KMS-11 (cell line): ENCODE data around the gene HOXD1.

Source experiments
- H2AFZ ChIP-seq: fragments of 200-600 bp; sonication (generic); 2 replicates; pipeline ENCODE4 v1.6.1; 2016; ENCODE audit warnings: antibody characterized with exemption, mixed run types, low read depth
- H3K27ac ChIP-seq: fragments of 200-600 bp; sonication (generic); 2 replicates; pipeline ENCODE4 v1.6.1; 2016; ENCODE audit warnings: mild to moderate bottlenecking, mixed run types
- H3K27me3 ChIP-seq: fragments of 200-600 bp; sonication (generic); 2 replicates; pipeline ENCODE4 v1.6.1; 2017; ENCODE audit warnings: mild to moderate bottlenecking, low read depth, mixed run types, moderate library complexity; ENCODE audit not compliant: insufficient read depth
- H3K36me3 ChIP-seq: fragments of 200-600 bp; sonication (generic); 2 replicates; pipeline ENCODE4 v1.6.1; 2017; ENCODE audit warnings: mild to moderate bottlenecking, mixed run types; ENCODE audit not compliant: insufficient read depth
- H3K4me1 ChIP-seq: fragments of 200-600 bp; sonication (generic); 2 replicates; pipeline ENCODE4 v1.6.1; 2016; ENCODE audit warnings: mild to moderate bottlenecking, low read depth, mixed run types; ENCODE audit not compliant: poor library complexity, severe bottlenecking
- H3K4me2 ChIP-seq: fragments of 200-600 bp; sonication (generic); 2 replicates; pipeline ENCODE4 v1.7.0; 2016; ENCODE audit warnings: mild to moderate bottlenecking, mixed run types
- H3K4me3 ChIP-seq: fragments of 200-600 bp; sonication (generic); IDR thresholded peaks from 2 replicates; pipeline ENCODE4 v1.6.1; 2017; ENCODE audit warnings: low read depth, low read length, mixed read lengths; ENCODE audit not compliant: insufficient read depth
- H3K79me2 ChIP-seq: fragments of 200-600 bp; sonication (generic); 2 replicates; pipeline ENCODE4 v1.6.1; 2016; ENCODE audit warnings: low read depth, mixed run types; ENCODE audit not compliant: insufficient read depth
- H3K9ac ChIP-seq: fragments of 200-600 bp; sonication (generic); 2 replicates; pipeline ENCODE4 v1.6.1; 2016; ENCODE audit warnings: mild to moderate bottlenecking, mixed run types
- H4K20me1 ChIP-seq: fragments of 200-600 bp; sonication (generic); 2 replicates; pipeline ENCODE4 v1.6.1; 2016; ENCODE audit warnings: mild to moderate bottlenecking, mixed run types; ENCODE audit not compliant: insufficient read depth
- TF ChIP-seq, protein P1 (sequence below): fragments of 200-600 bp; sonication (generic); conservative IDR thresholded peaks from 2 replicates; pipeline ENCODE4 v1.6.1; 2017; ENCODE audit warnings: low read depth, mild to moderate bottlenecking, antibody characterized with exemption, low read length, moderate library complexity, mixed read lengths

HOXD1 gene

DNA sequence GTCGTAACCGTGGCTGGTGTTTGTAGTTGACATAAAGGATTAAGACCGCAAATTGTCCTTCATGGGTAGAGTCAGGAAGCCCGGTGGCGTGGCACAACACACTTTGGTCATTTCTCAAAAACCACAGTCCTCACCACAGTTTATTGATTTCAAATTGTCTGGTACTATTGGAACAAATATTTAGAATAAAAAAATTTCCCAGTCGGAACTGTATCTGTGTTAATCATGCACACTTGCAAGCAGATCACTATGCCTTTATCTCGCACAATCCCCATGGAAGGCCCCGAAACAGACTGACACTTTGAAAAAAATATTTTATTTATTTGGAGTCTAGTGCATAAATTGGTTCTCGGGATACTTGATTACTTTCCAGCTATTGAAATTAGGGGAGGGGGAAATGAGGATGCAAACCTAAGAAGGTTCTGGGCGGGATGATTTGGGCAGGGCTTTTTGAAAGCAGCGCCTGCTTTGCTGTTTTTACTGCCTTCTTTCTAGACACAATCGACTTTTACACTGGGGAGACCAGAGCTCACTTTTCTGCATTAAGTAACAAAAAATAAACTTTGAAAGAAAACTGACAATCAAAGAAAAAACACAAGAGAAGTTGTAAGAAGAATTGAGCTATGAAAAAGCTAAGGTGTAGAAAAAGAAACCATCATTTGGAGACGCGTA is 15.4 kb upstream of the HOXD1 start:
- Histone ChIP-seq H3K27me3 (no peaks in the 10 kb centered on the region), H3K4me3 (no peak overlapping the region), H3K4me2 (no peak overlapping the region), H4K20me1 (no peaks in the 10 kb centered on the region), H3K4me1 (no peaks in the 10 kb centered on the region), H3K9ac (no peak overlapping the region), H3K79me2 (no peaks in the 10 kb centered on the region), H2AFZ (no peak overlapping the region), H3K36me3 (no peaks in the 10 kb centered on the region), H3K27ac (no peak overlapping the region)
- TF ChIP-seq, protein P1, sequence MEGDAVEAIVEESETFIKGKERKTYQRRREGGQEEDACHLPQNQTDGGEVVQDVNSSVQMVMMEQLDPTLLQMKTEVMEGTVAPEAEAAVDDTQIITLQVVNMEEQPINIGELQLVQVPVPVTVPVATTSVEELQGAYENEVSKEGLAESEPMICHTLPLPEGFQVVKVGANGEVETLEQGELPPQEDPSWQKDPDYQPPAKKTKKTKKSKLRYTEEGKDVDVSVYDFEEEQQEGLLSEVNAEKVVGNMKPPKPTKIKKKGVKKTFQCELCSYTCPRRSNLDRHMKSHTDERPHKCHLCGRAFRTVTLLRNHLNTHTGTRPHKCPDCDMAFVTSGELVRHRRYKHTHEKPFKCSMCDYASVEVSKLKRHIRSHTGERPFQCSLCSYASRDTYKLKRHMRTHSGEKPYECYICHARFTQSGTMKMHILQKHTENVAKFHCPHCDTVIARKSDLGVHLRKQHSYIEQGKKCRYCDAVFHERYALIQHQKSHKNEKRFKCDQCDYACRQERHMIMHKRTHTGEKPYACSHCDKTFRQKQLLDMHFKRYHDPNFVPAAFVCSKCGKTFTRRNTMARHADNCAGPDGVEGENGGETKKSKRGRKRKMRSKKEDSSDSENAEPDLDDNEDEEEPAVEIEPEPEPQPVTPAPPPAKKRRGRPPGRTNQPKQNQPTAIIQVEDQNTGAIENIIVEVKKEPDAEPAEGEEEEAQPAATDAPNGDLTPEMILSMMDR = no peak

DNA sequence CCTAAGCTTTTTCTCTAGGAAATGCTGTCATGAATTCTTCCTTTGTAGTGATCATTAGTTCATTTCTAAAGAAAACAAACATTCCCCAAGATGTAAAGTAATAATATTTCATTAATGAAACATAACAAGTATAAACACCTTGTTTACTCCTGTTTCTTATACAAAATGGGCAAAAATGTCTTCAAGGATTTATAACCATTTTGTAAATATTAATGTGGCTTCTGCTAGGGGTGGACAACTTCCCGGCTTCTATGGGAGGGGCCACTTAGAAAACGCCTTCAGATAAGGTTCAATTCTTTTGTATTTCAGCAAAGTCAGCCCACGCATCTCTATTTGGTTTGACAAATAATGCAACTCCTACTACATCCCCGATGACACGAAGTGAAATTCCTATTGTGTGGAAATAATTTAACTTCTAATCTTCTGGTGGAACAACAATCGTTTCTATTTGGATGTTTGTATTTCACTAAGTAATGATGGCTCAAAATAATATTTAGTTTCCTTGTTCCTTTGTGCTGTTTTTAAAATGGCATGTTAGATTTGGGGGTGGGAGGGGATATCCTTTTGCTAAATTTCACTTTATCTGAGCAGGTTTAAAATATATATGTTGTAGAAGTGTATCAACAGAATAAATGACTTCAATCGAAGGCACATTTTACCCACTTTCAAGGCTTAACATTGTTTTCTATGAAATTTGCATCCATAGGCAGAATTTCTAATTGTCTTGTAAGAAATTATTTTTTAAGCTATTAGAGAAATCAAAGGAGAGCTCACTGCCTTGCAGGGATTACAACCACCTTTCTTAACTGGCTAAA is 14.7 kb upstream of the HOXD1 start:
- no peaks in the 10 kb centered on the region for H3K27me3 ChIP-seq
- no peak overlapping the region for H3K27ac ChIP-seq
- no peaks in the 10 kb centered on the region for H3K36me3 ChIP-seq
- no peak overlapping the region for H3K4me2 ChIP-seq
- no peak overlapping the region for H3K4me3 ChIP-seq
- no peaks in the 10 kb centered on the region for H3K4me1 ChIP-seq
- H3K9ac ChIP-seq = no peak overlapping the region
- H3K79me2 ChIP-seq = no peaks in the 10 kb centered on the region
- H4K20me1 ChIP-seq = no peaks in the 10 kb centered on the region
- no peak overlapping the region for H2AFZ ChIP-seq
- TF ChIP-seq, protein P1 = no peak

DNA sequence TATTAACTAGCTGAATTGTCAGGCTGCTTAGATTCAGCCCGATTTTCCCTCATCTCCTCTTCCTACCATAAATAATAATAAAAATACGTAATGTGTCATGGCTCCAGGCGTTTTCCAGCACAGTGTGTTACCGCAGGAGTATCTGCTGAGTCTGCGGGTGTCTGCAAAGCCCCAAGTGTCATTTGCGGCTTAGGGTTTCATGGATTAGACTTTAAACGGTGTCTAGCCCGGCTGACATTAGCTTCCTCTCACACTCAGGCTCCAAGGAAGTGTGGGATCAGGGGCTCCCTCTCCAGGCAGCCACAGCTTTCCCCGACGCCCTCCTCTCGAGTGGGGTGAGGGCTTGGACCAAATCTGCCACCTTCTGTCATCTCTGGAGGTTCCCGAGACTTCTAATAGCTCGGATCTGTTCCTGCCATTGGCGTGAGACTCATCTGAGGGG is 14.1 kb upstream of the HOXD1 start:
- no peaks in the 10 kb centered on the region for H3K4me1 ChIP-seq
- H3K27ac ChIP-seq = no peak overlapping the region
- H3K79me2 ChIP-seq = no peaks in the 10 kb centered on the region
- H3K4me3 ChIP-seq = no peak overlapping the region
- H2AFZ ChIP-seq = no peak overlapping the region
- H3K9ac ChIP-seq = no peak overlapping the region
- H4K20me1 ChIP-seq = no peaks in the 10 kb centered on the region
- no peak overlapping the region for H3K4me2 ChIP-seq
- H3K27me3 ChIP-seq = no peaks in the 10 kb centered on the region
- H3K36me3 ChIP-seq = no peaks in the 10 kb centered on the region
- TF ChIP-seq, protein P1 = no peak

DNA sequence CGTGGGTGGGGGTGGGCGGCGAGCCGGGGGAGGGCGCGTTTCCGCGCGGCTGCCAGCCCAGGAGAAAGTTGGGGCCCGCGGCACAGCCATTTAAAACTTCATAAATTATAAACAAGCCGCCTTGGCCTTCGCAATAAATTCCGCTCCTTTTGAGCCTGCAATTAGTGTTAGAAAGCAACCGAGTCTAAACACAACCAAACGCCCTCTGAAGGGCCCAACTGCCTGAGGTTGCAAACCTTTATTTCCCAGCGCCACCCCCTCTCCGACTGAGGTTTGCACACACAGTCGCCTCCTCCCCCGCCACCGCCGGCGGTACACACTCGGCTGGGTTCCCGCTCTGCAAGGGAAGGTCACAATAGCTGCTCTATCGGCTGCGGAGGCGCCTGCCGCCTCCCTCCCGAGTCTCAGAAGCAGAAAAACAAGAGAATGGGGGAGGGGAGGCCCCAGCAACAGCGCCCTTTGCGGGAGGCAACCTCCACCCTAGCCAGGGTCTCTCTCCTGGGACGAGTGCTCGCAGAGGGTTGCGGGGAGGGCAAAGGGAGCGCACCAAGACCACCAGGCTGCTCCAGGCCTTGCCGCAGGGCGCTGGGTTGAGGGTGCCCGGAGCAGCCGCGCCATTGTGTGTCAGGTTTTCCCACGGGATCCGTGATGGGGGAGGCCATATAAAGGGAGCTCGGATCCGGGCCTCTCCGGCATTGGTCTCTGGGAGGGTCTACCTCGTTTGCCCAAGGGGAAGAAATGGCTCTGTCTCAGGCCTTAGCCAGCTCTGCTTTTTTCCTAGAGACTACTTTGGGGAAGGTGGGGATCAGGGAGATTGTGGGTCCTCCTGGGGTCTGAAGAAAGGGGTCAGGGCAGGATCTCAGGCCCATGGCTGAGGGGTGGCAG is 13.4 kb upstream of the HOXD1 start:
- no peaks in the 10 kb centered on the region for H3K79me2 ChIP-seq
- no peak overlapping the region for H2AFZ ChIP-seq
- no peaks in the 10 kb centered on the region for H3K4me1 ChIP-seq
- H3K36me3 ChIP-seq = no peaks in the 10 kb centered on the region
- TF ChIP-seq, protein P1 = no peak
- no peaks in the 10 kb centered on the region for H3K27me3 ChIP-seq
- no peak overlapping the region for H3K4me3 ChIP-seq
- no peak overlapping the region for H3K4me2 ChIP-seq
- no peak overlapping the region for H3K9ac ChIP-seq
- H3K27ac ChIP-seq = no peak overlapping the region
- no peaks in the 10 kb centered on the region for H4K20me1 ChIP-seq
